D721Med (cell line): ENCODE results near the gene TMEM175.
"Not testable (repeated sequence)": the region's sequence is repeated elsewhere in the genome, so short reads cannot be mapped to it uniquely, and the experiment has no call there.

ENCODE experiments used
- DNase-seq: peaks from one replicate; pipeline ENCODE4 v3.0.0; 2011; ENCODE audit warnings: low spot score; ENCODE audit not compliant: insufficient read length
- FAIRE-seq: peaks from 2 replicates; lab custom pipeline; 2011; peaks lifted over from hg19 to GRCh38; lab: Jason Lieb, UNC
- CTCF ChIP-seq: IDR thresholded peaks from 2 replicates; pipeline ENCODE4 v1.5.1; 2012; ENCODE audit warnings: mild to moderate bottlenecking, control low read depth; ENCODE audit not compliant: insufficient read depth; ENCODE audit errors: missing control alignments

TMEM175 gene

GRCh38 chr4:917466-917865 lies 14.8 kb upstream of the TMEM175 start:
- no peak for FAIRE-seq

GRCh38 chr4:917992-918391 lies 14.3 kb upstream of the TMEM175 start:
- DNase-seq, result no peak
- no peak for FAIRE-seq
- TF ChIP-seq CTCF, result no peak

More at GRCh38 chr4:917466-917865, 14.8 kb upstream of the TMEM175 start:
- no peak for TF ChIP-seq CTCF
- DNase-seq, result no peak

- not testable (repeated sequence) for FAIRE-seq, DNase-seq
Measured at GRCh38 chr4:918591-918990, 13.7 kb upstream of the TMEM175 start.

- not testable (repeated sequence) for DNase-seq, FAIRE-seq
Measured at GRCh38 chr4:919004-919680, 13.1 kb upstream of the TMEM175 start.

- DNase-seq (no peak), FAIRE-seq (no peak)
- no peak for TF ChIP-seq CTCF
Measured at GRCh38 chr4:921830-922331, 10.4 kb upstream of the TMEM175 start.

GRCh38 chr4:924107-925096 lies 7.9 kb upstream of the TMEM175 start:
- FAIRE-seq (no peak), DNase-seq (no peak)
- TF ChIP-seq CTCF, result no peak

GRCh38 chr4:925171-925570 lies 7.1 kb upstream of the TMEM175 start:
- no peak for DNase-seq
- no peak for FAIRE-seq
- no peak for TF ChIP-seq CTCF
